Esophagus muscularis mucosa (tissue), 4 donors: ENCODE measurements around the gene PCSK6.

Experiments used
- CTCF ChIP-seq, 3 experiments: fragments of 200-600 bp in 2 of 3; fragments of 450-650 bp in 1 of 3; sonication (generic) in 2 of 3; IDR thresholded peaks; one replicate each; pipeline ENCODE4 v1.5.1; 2017 to 2019; ENCODE audit warnings: antibody characterized with exemption in 3 of 3, mild to moderate bottlenecking in 2 of 3, moderate library complexity in 1 of 3
- EP300 ChIP-seq: sonication (generic); formaldehyde crosslinking; IDR thresholded peaks from one replicate; pipeline ENCODE4 v1.6.1; 2017; ENCODE audit warnings: antibody characterized with exemption
- POLR2A ChIP-seq: fragments of 450-650 bp; IDR thresholded peaks from one replicate; pipeline ENCODE4 v1.6.1; 2017; ENCODE audit warnings: antibody characterized with exemption, moderate library complexity, mild to moderate bottlenecking, low read depth
- POLR2AphosphoS5 ChIP-seq, 2 donors: sonication (generic); formaldehyde crosslinking; IDR thresholded peaks; one replicate each; pipeline ENCODE4 v1.6.1; 2017; ENCODE audit warnings: antibody characterized with exemption in 2 of 2

GRCh38 chr15:101306341-101307047 lies 183.0 kb downstream of the PCSK6 start:
- TF ChIP-seq POLR2A (no peak), CTCF (IDR thresholded peaks at IDR 0.05) (no peak), EP300 (no peak), POLR2AphosphoS5 (IDR thresholded peaks at IDR 0.05) (no peak)
